Activated T-cell treated with anti-CD3 and anti-CD28 coated beads for 24 hours (primary cell): Measurements from ENCODE around the gene INO80B.
"Not testable (repeated sequence)": the region's sequence is repeated elsewhere in the genome, so short reads cannot be mapped to it uniquely, and the experiment has no call there.

Experiments
- DNase-seq: peaks from one replicate; pipeline ENCODE4 v3.0.0-alpha.2; 2020; ENCODE audit warnings: low read depth

Gene INO80B

DNA sequence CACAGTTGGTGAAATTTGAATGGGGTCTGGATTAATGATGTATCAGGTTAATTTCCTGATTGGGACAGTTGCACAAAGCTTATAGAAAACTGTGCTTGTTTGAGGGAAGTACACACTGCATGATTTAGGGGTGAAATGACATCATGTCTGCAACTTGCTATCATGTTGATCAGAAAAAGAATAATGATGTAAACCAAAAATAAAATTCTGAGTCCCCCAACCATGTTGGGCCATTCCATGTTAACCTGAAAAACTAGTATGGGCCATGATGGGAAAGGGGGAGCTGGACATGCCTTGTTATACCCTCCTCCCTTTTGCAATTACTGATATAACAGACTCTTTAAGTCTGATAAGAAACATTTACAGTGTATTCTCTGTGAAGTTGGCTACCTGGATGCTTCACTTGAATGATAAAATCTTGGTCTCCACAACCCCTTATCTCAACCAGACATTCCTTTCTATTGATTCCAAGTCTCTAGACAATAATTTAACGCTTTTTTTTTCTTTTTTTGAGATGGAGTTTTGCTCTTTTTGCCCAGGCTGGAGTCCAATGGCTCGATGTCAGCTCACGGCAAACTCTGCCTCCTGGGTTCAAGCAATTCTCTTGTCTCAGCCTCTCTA, 4.2 kb upstream of the INO80B start:
- DNase-seq: no peak

DNA sequence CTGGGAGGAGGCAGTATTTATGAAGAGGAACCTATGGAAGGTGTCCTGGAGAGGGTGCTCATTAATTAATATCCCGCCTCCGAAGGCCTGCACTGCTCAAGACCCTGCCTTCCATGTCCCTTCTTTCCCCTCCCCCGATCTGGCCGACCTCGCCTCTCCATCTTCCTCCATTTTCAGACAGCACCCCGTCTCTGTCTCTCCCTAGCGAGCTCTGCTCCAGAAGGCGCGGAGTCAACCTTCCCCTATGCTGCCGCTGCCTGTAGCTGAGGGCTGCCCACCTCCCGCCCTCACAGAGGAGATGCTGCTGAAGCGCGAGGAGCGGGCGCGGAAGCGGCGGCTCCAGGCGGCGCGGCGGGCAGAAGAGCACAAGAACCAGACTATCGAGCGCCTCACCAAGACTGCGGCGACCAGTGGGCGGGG, 2.3 kb downstream of the INO80B start:
- DNase-seq: no peak

DNA sequence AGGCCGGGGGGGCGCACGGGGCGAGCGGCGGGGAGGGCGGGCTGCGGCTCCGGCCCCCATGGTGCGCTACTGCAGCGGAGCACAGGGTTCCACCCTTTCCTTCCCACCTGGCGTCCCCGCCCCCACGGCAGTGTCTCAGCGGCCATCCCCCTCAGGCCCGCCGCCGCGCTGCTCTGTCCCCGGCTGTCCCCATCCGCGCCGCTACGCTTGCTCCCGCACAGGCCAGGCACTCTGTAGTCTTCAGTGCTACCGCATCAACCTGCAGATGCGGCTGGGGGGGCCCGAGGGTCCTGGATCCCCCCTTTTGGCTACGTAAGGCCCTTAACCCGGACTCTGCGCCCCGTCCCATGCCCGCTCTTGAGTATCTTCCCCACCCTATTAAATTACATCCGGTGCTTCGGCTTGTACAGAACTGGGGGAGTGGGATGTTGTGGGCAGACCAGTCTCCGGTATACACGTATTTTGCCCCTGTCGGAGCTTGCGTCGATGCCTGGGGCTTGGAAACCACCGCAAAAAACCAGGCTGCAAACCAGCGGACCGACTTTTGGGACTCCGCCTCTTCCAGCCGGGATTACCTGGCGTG, 2.8 kb downstream of the INO80B start:
- peak; percentile 69 for DNase-seq

DNA sequence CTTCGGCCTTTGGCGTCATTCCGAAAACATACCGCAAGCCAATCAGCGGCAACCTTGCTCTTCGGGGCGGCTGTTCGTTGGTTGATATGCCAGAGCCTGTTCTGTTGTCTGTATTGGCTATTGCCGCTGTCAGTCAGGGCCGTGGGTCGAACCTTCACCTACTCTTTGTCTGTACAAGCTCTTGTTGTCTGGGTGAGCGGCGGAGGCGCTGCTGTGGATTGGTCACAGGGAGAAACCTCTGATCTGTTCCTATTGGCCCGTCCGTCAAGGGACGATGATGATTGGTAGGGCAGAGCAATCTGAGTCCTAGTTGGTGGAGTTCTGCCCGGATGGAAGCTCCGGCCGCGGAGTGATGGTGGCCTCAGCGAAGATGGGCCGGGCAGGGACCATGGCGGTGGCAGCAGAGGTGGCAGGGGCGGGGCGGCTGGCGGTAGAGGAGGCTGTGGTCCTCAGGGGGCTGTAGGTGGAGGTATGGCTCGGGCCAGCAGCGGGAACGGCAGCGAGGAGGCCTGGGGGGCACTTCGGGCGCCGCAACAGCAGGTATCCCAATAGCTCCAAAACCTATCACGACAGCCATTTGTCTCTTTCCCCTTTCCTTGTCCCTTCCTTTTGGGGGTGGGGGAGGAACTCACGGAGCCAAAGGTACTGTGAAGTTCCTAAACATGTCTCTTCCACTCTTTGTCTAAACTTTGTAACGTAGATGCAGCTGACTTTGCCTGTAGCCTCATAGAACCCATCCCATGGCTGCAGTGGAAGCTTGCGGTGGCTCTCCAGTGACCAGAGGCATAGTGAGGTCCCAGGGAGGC, 3.4 kb downstream of the INO80B start, which contains the start of gene WBP1:
WBP1 (plus strand) TSS at position 307 of the 806 bp plus-strand sequence; CDS start at position 472, 165 bp downstream.
- DNase-seq: peak; percentile 98

DNA sequence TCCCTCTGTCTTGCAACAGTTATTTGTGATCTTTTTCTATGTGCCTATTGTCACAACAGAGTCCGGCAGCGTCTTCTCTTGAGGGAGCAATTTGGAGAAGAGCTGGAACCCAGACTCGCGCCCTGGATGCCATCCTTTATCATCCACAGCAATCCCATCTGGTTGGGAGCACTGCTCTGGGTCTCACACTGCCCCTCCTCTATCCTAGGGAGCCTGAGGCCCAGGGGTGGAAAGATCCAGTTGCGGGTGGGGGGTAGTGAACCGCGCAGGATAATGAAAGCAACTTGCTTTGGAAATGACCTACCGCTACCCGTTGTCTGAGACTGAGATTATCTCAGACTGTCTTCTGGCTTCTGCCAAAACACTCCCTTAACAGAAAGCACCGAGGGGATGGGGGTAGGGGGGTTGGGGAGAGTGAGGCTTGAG, 4.1 kb downstream of the INO80B start:
- no peak for DNase-seq

DNA sequence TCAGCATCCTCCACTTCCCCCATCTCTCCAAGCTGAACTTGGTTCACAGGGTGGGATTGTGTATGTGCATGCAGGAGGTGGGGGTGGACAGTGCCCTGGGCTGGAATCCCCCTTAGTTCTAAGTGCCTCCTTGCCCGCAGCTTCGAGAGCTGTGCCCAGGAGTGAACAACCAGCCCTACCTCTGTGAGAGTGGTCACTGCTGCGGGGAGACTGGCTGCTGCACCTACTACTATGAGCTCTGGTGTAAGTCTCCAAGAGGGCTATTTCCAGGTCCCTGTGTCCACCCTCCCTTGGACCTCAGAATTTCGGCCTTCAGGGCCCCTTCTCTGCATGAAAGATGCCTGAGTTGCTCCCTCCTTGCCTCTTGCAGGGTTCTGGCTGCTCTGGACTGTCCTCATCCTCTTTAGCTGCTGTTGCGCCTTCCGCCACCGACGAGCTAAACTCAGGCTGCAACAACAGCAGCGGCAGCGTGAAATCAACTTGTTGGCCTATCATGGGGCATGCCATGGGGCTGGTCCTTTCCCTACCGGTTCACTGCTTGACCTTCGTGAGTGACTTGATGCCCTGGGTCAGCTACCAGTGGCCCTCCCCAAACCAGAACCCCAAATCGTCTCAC, 4.7 kb downstream of the INO80B start:
- not testable (repeated sequence) for DNase-seq

DNA sequence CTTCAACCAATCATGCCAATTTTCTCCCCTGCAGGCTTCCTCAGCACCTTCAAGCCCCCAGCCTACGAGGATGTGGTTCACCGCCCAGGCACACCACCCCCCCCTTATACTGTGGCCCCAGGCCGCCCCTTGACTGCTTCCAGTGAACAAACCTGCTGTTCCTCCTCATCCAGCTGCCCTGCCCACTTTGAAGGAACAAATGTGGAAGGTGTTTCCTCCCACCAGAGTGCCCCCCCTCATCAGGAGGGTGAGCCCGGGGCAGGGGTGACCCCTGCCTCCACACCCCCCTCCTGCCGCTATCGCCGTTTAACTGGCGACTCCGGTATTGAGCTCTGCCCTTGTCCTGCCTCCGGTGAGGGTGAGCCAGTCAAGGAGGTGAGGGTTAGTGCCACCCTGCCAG, 5.3 kb downstream of the INO80B start:
- not testable (repeated sequence) for DNase-seq

DNA sequence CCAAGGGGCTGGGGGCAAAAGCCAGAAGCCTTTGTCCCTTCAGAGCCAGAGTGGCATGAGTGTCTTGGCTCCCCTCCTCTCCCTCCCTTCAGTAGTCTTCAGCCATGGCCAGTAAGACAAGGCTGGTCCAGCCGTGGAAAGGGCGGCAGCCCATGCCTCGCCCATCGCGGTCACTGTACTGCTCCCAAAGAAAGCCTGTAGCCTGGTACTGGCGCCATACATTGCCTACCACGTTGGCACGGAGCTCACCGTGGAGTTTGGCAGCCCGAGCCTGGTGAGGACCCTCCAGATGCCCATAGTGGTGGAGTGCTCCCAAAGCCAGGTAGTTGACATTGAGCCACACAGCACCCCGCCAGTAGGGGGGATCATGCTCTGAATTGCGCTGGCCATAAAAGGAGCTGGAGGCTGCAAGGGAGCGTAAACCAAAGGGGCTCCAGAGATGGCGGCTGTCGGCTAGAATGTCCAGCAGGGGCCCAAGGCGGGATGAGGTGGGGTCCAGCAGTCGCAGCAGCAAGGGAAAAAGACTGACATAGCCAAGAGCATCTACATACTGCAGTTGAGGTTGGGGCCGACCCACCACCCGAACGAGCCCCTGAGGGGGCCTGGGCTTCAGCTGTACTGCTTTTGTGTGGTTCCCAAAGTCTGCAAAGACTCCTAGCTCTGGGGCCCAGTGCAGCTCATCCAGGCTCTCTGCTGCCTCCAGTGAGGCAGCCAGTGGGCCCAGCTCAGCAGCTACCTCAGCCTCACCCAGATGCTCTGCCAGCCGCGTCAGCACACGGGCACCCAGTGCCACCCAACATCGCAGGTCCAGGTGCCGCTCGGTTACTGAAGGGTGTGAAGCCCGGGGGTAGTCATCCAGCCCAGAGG, 6.5 kb downstream of the INO80B start:
- DNase-seq: no peak

DNA sequence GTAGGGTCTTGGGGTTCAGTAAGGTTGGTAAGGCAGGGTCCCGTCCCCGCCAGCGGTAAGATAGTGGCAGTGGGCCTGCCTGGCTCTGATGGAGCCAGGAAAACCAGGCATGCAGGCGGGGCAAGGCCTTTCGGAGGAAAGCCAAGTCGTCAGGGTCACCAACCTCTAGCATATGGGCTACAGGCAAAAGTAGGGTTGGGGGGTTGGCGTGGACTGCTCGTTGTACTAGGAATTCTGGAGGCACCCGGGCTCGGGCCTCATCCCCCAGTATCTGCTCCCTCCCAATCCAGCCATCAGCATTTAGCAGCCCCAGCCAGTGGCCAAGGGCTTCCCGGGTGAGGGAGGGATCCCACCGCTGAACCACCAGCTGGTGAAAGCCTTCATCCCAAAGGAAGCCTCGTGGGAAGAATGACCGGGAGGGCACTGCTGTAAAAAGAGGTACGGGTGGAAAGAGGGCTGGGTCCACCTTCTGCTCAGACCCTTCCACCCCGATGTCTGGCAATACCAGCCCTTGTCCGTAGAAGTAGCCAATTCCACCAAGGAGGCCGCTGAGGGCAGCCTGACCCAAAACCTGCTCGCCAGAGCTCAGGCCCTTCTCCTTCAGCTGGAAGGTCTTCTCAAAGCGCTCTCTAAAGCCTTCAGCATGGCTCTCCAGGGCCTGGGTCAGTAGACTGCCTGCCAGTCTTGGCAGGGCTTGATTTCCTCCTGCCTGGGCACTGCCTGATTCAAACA, 7.3 kb downstream of the INO80B start:
- no peak for DNase-seq

DNA sequence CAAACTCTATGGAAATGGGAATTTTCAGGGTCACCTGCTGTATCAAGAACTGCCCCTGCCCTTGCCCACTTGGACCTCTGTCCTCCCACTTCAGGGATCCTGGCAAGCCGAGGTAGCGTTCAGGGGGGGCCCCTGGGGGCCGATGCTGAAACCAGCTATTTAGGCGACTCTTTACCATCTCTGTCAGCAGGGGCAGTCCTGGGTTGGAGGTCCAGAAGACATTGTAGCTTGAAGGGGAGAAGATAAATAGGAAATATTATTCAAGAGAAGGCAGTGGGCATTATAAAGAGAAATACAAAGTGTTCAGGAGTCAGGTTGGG, 7.9 kb downstream of the INO80B start:
- DNase-seq: no peak

DNA sequence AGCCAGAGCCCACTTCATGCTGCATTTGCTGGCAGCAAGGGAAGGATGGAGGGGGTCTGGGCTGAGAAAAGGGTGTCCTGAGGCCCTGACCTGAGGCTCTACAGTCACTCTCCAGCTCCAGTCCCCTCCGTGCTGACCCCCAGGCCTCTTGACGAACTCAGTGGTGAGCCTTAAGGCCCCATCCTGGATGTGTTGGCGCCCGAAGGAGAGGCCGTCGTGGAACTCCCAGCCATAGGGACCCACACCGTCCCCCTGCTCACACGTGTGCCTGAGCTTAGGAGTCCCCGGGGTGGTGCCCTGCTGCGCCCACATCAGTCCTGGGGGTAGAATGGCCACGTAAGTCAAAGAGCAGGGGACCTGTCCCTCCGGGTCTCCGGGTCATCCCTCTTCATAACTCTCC, 9.5 kb downstream of the INO80B start:
- DNase-seq: no peak

DNA sequence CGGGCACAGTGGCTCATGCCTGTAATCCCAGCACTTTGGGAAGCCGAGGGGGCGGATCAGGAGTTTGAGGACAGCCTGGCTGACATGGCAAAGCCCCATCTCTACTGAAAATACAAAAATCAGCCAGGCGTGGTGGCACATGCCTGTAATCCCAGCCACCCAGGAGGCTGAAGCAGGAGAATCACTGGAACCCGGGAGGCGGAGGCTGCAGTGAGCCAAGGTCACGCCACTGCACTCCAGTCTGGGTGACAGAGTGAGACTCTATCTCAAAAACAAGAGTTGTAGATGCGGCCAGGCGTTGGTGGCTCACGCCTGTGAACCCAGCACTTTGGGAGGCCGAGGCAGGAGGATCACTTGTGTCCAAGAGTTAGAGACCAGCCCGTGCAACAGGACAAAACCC, 15.9 kb downstream of the INO80B start:
- DNase-seq: not testable (repeated sequence)

DNA sequence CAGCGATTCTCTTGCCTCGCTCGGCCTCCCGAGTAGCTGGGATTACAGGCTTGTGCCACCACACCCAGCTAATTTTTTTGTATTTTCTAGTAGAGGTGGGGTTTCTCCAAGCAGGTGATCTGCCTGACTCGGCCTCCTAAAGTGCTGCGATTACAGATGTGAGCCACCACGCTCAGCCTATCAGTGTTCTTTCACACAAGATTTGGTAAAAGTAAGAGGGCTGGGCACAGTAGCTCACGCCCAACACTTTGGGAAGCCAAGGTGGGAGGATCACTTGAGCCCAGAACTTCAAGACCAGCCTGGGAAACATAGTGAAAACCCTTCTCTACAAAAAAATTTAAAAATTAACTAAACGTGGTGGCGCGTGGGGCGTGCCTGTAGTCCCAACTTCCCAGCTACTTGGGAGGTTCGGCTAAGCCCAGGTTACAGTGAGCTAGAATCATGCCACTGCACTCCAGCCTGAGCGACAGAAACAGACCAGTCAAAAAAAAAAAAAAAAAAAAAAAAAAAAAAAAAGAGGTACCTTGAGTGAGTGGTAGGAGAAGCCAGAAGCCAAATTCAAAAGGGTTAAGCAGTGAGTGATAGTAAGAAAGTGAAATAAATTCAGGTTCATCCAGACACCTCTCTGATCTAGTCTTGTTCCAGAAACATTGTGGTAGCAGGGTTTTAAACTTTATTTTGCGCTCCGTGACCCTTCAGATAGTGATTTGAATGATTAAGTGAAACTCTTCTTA, 16.6 kb downstream of the INO80B start:
- DNase-seq: no peak

DNA sequence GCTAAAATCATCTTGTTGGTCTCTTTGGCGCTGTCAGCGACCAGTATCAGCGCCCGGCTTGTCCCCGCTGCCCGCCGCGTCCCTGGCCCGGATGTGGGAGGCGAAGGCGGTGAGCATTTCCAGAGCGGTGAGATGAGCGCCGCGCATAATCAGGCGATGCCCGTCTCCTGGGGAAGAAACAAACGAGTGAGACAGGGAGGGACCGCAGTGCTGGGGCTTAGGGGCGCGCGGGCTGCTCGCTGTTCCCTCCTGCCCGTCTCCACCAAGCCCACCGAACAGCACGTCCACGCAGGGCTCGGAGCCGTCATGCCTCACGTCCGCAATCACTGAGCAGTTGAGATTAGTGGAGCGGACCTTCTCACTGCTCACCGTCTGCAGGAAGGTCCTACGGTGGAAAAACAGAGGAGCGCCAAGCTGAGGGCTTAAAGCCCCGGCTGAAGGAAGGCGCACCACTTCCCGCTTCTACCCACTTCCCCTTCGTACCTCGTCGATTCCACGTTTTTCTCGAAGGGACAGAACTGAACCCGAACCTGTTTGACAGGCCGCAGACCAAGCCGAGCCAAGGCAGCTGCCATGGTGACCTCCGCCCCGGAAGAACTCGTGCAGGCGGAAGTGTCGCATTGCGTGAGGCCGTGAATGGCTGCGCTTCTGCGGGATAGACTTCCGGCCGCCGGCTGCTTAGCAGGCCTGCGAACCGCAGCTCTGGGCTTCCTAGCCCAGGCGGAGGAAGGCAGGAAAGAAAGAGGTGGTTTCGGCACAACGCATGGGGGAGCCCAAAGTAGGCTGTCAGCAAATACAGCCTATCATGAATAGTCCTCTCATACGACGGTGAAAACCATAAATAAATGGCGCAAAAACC, 17.4 kb downstream of the INO80B start, which contains the start of gene MRPL53:
MRPL53 (minus strand) TSS at position 595 of the 859 bp plus-strand sequence; CDS start at position 575, 20 bp downstream.
- DNase-seq: peak; percentile 94

DNA sequence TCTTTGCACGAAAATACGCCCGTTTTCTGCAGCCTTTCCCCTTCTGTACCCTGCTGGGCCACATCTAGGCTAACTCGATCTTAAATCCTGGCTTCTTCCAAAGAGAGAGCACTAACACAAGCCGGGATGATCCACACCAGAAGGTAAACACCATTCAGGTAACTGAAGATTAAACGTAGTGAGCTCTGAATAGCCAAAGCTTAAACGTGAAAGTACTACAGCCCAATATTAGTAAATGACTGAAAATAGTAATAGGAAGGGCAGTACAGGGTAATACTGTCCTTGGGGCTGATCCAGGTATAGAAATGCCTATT, 18.0 kb downstream of the INO80B start:
- DNase-seq: no peak

DNA sequence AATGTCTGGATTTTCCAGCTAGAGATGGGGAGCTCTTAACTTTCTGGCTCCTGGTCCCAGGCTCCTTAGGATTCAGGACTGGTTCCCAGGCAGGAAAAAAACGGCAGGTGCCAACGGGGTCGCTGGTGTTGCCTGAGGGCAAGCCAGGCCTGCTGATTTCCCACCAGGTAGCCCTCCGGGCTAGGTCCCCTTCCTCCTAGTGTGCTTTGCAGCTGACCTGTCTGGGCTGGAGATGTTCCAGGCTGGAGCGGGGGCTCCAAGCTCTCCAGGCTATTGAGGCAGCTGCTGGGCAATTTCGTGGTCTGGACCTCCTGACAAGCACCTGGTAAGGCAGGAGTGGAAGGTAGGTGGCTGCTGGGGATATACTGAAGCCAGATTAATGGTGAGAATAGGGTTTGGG, 19.6 kb downstream of the INO80B start:
- DNase-seq: no peak

DNA sequence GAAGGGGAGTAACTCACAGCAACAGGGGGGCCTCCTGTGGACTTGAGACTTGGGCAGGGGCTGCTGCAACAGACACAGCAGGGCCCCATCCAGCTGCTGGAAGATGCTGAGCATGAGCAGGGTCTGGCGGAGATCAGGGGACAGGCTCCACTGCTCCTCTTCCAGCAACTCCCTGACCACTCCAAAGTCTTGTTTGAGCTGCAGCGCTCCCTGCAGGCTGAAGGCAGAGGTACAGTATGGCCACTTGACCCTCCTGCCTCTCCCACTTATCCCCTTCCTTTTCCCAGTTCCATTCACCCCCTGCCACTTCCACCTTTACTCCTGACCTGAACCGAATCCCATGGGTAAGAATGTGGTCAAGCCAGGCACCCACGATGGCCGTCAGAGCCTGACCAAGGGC, 20.0 kb downstream of the INO80B start:
- no peak for DNase-seq

DNA sequence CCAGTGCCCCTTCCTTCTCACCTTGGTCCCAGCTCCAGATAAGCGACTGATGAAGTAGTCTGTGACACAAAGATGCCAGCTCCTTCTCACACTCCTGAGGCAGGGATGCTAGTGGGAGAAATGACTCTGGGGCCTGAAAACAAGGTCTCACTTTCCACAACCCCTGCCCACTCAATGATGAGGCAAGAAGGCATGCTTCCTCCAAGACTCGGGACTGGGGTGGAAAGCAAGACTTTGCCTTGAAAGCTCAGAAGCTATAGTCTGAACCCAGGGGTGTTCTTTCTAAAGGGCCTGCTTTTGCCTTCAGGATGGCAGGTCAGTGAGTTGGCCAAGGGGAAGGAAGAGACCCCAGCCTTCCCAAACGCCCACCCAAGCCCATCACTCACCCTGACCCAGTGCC, 26.5 kb downstream of the INO80B start:
- no peak for DNase-seq

DNA sequence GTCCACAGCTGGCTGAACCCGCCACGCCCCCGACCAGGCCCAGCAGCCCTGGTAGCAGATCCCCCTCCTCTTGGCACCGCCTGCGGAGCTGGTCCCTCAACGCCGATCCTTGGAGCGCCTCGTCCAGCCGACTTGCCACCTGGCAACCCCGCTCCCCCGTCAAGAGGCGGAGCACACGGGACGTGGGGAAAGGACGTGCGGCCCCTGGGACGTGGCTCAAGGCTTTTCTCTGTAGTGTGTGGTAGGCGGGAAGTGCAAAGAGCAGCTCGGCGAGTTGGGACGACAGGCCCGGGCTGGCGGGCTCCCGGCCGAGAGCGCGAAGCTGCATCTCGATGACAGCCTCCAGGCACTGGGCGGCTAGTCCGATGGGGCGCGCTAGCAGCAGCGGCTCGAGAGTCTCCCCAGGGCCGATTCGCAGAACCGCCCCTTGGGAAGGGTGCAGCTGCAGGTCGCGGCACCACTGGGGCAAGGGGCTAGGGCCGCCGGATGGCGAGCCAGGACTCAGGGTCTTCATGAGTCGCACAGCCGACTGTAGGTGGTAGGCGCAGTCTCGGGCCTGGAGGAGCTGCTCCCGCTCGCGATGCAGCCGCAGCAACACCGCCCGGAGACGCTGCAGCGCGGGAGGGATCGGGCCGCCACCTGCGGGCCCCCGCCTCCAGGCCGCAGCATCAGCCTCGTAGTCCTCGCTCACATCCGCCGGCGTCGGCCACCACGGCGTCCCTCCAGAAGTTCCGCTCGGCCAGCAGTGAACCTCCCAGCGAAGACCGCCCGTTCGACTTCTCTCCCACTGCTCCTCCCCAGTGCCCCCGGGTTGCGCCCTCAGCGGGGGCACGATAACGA, 27.3 kb downstream of the INO80B start:
- peak; percentile 41 for DNase-seq
